ENCODE data around the gene SLC7A6. TPM values are rescaled to one million over a fixed set of nuclear protein-coding genes. Genes with fewer than 3 reads are reported as not detected.

The SLC7A6 gene
- polyA plus RNA-seq (ENCODE audit: insufficient read length in 4 of 4) = 10 to 100 TPM; 12.1 to 20.3 (median 14.8) TPM

DNA sequence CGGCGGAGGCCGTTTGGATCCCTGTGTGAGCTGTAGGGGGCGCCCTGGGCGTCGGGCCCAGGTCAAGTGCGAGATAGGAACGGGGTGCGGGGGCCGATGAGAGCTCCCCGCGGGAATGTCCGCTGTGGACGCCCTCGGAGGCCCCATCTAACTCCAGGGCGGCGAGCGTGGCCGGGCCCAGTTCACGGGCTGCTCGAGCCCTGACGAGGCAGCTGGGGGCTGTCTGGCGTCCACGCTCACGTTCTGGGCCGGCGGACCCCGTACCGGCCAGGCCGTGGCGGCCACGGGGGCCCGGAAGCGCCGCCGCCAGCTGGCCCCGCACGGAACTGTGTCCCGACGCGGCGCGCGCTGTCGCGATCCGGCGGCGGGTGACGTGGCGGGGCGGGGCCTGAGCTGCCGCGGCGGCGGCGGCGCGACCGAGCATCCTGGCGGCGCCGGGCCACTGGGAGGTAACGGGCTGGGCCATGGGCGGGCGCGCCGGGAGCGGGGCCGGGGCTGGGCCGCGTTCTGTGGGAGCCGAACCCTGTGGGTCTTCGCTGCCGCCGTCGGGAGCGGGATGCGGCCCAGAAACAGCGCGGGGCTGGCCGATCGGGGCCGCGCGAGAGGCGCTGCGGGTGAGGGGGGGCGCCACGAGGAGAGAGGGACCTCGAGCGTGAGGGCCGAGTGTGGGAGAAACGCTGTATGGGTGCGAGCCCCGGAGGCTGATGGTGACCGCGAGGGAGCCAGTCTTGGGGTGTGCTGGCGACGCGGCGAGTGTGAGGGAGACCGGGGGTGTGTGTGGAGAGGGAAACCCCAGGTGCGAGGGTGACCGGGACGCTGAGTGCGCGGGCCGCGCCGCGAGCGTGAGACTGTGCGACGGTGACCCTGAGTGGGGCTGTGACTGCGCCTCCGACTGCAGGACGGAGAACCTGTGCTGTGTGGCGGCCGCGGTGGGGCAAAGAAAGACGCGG is at the start of gene SLC7A6:
SLC7A6 (plus strand) TSS at position 399 of the 950 bp plus-strand sequence. CDS start 10,201 bp downstream, outside the sequence.
- DNase-seq (ENCODE audit: low read depth in 4 of 4, low spot score in 2 of 4) = no peak

GRCh38 chr16:68214726-68215125 is 49.6 kb upstream of the SLC7A6 start:
- no peak for DNase-seq (ENCODE audit: low read depth in 4 of 4, low spot score in 2 of 4)

DNA sequence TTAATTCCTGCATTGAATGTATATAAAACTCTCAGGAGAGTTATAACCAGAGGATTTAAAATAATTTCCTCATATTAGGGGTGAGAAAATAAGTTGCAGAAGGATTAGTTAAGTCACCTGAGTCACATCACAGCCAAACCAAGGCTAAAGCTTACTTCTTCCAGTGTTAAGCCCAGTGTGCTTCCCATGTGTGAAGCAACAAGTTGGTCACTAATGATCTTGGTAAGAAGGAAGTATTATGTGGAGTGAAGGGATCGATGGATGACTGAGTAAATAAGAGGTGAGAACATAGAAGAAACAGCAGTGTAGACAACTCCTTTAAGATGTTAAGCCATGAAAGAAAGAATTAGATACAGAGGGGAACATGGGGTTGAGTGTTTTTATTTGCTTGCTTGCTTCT is 49.0 kb upstream of the SLC7A6 start:
- DNase-seq (ENCODE audit: low read depth in 4 of 4, low spot score in 2 of 4) = no peak

- DNase-seq (ENCODE audit: low read depth in 4 of 4, low spot score in 2 of 4) = no peak
Observed at GRCh38 chr16:68216240-68216639, 48.1 kb upstream of the SLC7A6 start.

DNA sequence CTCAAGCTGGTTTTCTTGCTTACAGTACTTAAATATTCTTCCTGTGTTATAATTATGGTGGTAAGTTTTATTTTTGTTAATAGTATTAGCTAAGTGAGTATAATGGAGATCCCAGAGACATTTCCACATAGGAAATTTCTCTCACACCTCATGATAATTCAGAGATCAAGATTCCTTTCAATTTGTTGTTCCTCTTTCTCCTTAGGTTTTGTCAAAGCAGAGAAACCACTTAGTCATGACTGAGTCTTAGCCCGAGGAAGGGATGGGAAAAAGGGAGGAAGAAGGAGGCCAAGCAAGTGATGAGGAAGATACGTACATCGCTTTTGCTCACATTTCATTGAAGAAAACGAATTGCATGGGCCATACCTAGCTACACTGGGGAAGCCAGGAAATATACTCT is 46.8 kb upstream of the SLC7A6 start:
- DNase-seq (ENCODE audit: low read depth in 4 of 4, low spot score in 2 of 4) = no peak

DNA sequence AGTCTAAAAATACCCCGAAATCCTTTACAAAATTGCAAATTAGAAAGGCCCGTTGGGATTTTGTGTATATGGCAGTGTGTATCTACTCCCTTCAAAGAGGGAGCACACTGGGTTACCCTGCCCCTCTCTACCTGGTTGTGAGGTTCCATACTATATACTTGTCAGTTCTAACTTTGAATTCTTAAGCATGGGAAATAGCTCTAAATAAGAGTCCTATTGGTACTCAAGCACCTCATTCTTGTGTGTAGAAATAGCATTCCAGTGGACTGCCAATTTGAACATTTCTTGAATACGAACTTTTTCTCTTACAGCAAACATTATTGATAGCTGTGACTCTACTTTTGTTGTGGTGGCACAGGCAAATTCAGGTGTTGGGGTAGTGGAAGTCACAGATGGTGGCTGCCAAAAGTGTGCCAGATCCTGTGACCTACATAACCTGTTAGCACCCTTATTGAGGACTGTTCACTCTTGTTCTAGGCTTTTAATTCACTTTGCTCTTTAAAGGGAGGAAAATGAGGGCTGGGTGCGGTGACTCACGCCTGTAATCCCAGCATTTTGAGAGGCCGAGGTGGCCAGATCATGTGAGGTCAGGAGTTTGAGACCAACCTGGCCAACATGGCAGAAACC is 44.5 kb upstream of the SLC7A6 start:
- DNase-seq (ENCODE audit: low read depth in 4 of 4, low spot score in 2 of 4) = no peak

DNA sequence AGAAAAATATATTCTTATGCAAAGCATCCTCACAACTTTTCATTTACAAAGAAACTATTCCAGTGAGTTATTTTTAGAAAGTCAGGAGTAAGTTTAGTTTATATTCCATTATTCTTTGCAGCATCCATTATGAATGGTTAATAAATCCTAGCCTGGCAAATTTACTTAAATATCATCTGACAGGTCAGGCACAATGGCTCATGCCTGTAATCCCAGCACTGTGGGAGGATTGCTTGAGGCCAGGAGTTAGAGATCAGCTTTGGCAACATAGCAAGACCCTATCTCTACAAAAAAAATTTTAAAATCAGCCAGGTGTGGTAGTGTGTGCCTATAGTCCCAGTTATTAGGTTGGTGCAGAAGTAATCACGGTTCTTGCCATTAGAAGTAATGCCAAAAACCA is 41.3 kb upstream of the SLC7A6 start:
- DNase-seq (ENCODE audit: low read depth in 4 of 4, low spot score in 2 of 4) = no peak

GRCh38 chr16:68226116-68226515 is 38.2 kb upstream of the SLC7A6 start:
- no peak for DNase-seq (ENCODE audit: low read depth in 4 of 4, low spot score in 2 of 4)

- DNase-seq (ENCODE audit: low read depth in 4 of 4, low spot score in 2 of 4) = no peak
Observed at GRCh38 chr16:68227183-68227793, 37.0 kb upstream of the SLC7A6 start.

- no peak for DNase-seq (ENCODE audit: low read depth in 4 of 4, low spot score in 2 of 4)
Observed at GRCh38 chr16:68227850-68228553, 36.3 kb upstream of the SLC7A6 start.

GRCh38 chr16:68228652-68229051 is 35.7 kb upstream of the SLC7A6 start:
- no peak for DNase-seq (ENCODE audit: low read depth in 4 of 4, low spot score in 2 of 4)

DNA sequence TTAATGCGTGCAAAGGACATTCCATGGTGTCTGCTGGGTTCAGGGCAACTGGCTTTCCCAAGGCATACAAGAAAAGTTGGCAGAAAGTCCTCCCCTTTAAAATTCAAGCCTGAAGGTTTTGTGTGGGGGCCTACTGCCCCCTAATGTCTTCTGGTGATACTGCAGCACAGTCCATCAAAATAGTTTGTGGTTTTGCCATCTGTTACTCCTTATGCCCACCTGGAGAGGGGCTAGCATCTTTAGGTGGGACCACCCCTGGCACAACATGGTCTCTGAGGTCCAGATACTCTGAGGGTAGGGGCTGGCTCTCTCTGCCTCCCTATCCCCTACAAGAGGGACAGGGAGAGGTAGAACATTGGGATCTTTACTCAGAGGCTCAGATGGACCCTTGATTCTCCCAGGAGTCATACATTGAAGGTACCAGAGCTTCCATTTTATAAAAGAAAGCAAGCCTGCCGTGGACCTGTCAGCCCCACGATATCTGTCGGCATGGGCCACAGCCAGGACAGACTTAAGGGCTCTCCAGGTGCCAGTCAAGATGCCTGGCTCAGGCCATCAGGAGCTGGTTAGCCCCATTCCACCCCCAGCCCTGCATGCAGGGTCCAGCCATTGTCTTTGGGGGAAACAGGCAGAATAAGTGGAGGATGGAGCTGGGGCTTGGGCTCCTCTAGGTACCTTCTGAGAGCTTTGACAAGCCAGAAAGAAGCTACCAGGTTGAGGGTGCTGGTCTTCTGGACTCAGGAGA is 34.7 kb upstream of the SLC7A6 start:
- peak in 2 of 4 donors; percentile 41 to 51 for DNase-seq (ENCODE audit: low read depth in 4 of 4, low spot score in 2 of 4)

- DNase-seq (ENCODE audit: low read depth in 4 of 4, low spot score in 2 of 4) = no peak
Observed at GRCh38 chr16:68230176-68230571, 34.2 kb upstream of the SLC7A6 start.

GRCh38 chr16:68230956-68231355 is 33.4 kb upstream of the SLC7A6 start:
- DNase-seq (ENCODE audit: low read depth in 4 of 4, low spot score in 2 of 4) = no peak

DNA sequence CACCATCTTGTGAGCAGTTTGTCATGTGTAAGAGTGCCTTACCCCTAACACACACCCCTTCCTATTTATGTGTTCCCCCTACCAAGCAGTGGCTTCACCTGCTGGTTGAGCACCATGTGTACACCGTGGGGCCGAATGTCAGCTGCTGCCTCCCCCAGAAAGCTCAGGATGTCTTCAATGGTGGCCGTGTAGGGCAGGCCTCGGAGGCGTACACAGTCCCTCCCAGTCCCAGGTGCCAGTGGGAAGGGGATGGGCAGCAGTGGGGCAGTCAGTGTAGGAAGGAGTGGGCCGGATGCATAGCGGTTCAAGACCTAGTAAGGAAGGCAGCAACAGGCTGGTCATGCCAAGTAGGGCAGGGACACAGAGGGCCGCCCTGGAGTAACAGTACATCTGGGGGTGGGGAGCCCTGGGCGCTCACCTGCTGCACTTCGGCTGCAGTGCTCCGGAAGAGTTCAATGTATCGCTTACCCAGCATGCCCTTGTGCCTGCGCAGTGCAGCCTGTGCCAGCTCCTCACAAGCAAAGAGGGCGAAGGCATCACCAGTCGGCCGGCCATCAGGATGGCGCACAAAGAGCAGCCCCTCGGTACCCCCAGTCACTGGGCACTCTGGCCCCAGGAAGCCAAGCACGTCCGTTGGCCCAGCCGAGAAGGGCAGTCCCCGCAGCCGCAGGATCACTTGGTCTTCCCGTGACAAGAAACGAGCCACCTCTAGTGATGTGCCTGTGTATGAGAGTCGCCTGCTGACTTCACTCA is 32.8 kb upstream of the SLC7A6 start:
- no peak for DNase-seq (ENCODE audit: low read depth in 4 of 4, low spot score in 2 of 4)

DNA sequence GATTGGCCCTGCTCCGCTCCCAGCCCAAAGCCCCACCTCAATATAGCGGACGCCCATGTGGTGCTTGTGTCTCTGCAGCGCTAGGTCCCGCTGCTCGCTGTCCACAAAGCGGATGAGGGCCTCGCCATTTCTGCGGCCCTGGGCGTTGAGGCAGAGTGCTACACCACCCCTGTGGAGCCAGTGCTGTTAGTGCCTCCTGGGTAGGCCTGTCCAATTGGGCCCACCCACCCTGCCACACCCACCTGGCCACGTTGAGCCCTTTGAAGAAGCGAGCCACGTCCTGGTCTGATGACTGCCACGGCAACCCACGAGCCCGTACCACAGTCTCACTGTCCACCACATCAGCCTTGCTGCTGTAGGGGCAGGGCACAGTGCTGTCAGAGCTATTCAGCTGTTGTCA is 32.0 kb upstream of the SLC7A6 start:
- no peak for DNase-seq (ENCODE audit: low read depth in 4 of 4, low spot score in 2 of 4)

GRCh38 chr16:68233085-68233834 is 31.1 kb upstream of the SLC7A6 start:
- DNase-seq (ENCODE audit: low read depth in 4 of 4, low spot score in 2 of 4) = no peak

DNA sequence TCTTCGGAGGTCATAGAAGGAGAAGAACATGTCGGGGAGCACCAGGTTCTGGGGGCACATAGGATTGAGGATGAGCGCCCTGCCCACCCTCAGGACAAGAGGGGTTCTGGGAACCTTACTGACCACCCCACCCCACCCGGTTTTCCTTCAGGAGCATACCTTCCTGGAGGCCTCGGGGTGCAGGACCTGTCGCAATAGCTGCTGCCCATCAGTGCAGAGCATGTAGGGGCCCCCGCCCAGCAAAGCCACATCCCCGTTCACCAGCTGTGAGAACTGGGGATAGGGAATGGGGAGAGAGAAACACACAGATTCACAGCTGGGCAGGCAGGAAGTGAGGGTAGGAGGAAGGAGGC is 30.5 kb upstream of the SLC7A6 start:
- DNase-seq (ENCODE audit: low read depth in 4 of 4, low spot score in 2 of 4) = no peak

All from left renal cortex interstitium (tissue), 4 donors.